ENCODE results near the gene POU4F3.

DNA sequence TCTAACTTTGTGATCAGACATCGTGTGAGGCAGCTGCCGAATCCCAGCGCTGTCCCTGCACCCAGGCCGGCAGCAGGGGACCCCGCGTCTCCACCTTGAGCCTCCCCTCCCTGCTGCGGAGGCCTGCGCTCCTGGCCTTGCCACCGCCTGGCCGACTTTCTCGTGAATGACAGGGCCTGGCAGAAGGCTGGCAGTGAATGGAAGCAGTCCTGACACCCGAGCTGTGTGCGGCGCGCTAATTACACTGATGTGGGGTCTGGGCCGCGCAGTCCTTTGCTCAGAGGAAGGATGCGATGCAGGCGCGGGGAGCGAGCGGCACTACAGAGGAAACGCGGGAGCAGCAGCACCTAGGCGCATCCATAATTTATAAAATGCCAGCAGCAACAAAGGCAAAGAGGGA lies 40.3 kb downstream of the POU4F3 start:
- TF ChIP-seq CTCF (IDR thresholded peaks at IDR 0.05) (no peak), POLR2A (IDR thresholded peaks at IDR 0.05) (no peak)

Data from Peyer's patch (tissue), 4 donors.